Activated CD4-positive, alpha-beta T cell treated with anti-CD3 and anti-CD28 coated beads for 24 hours (primary cell): ENCODE results near the gene URI1.
A peak's percentile ranks its signal among the peaks of the same experiment; 100 is the strongest.
"Not testable (repeated sequence)": the region's sequence is repeated elsewhere in the genome, so short reads cannot be mapped to it uniquely, and the experiment has no call there.

Experiments used
- DNase-seq, 2 donors: peaks; one replicate each; pipeline ENCODE4 v3.0.0-alpha.2; 2020; ENCODE audit warnings: low read depth in 2 of 2

Gene URI1

DNA sequence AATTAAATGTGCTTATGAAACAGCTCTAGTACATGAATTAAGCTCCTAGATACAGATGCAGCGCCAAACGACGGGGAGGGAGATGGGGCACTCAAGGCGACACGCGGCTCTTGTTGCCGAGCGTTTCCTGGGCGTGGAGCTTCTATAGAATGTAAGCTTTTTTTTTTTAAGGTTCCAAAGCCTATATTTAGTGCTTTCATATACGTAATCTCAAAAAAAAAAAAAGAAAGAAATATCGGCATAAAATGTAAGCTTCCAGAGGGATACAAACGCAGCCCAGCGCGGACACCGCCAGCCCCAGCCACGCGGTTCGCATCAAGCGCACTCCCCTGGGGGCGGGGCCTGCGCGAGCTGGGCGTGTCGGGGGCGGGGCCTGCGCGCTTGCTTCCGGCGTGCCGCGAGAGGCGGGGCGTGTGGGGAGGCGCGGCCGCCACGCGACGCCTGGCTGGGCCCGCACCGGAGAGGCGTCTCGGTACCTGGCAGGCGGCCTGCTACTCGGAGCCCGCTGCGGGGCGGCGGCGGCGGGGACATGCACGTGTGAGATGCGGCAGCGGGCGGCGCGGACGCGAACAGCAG lies at the start of gene URI1:
TSS of gene URI1 (plus strand) at position 412 of the 576 bp plus-strand sequence. CDS start 309 bp downstream, outside the sequence.
- peak; percentile 94 to 96 for DNase-seq

- DNase-seq: no peak
These were observed 48.3 kb upstream of the URI1 start for GRCh38 chr19:29893606-29894284.

DNA sequence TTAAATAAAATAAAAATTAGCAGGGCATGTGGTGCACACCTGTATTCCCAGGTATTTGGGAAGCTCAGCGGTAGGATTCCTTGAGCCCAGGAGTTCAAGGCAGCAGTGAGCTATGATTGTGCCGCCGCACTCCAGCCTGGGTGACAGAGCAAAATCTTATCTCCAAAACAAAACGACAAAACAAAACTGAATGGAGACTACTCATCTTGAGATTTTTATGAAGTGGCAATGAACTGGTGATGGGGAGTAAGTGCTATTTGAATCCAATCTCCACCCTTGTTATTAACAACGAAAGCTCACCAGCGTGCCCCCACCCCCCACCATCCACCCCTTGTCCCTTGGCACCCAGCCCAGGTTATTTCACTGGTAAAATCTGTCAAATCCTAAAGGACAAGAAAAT lies 45.2 kb upstream of the URI1 start:
- no peak for DNase-seq

DNA sequence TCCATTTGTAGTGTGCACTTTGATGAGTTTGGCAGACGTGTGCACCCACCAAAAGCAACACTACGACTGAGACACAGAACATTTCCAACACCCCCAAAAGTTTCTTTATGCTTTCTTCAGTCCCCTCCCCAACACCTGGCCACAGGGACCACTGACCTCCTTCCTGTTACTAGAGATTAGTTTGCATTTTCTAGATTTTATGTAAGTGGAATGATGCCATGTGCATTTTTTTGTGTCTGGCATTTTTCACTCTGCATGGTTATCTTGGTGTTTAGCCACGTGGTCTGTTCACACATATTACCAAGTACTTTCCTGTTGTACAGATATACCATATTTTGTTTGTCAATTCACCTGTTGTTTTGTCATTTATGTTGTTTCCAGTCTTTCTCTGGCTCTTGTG lies 44.6 kb upstream of the URI1 start:
- no peak for DNase-seq

DNA sequence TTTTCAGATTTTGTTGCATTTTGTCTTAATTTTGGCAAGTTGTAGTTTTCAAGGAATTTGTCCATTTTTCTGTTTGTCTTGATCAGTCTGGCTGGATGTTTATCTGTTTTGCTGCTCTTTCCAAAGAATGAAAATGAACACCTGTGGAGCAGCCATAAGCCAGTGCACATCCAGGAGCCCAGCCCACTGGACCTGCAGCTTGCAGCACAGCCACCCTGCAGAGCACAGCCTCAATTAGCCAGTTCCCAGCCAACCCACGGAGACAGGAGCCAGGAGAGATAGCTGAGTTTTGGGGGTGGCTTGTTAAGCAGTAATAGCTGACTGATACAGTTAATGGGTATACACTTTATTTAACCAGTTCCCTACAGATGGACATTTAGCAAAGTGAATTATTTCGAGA lies 38.0 kb upstream of the URI1 start:
- no peak for DNase-seq

DNA sequence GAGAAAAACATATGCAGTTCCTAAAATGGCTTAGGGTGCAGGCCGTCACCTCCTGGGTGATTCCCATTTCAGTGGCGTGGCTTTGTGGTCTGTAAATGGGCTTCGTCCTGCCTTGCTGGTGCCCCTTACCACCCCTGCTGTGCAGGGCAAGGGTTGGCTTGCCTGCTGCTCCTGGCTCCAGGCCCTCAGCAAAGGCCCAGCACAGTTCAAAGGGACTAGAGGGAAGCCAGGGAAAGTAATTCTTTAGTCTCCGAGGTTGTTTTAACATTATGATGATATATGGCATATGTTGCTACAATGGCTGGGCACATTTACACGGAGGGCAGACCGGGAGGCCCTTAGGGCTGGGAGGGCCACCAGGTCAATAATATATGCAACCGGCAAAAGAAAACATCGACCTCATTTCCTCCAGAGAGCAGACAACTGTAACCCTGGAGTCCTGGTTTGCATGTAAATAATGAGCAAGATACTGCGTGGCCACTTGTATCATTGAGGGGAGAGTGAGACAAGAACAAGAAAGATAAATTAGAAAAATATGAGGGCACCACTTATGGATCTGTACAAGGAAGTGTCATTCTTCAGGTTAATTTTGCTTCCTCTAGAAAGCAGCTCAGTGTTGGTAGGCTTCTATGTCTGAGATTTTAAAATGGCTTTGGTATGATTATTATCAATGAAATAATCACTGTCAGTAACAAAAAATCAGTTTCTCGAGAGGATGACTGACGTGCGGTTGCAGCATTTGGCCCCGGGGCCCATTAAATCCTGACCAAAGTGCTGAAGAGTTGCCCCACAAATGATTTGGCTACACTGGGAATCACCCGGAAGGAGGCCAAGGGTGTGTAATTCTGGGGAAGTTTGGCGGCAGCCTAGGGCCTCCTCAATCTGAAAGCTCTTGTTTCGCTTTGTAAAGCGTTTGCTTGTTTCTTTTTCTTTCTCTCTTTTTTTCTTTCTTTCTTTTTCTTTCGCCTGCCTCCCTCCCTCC lies 32.8 kb upstream of the URI1 start:
- no peak for DNase-seq

- DNase-seq: no peak
These were observed 27.1 kb upstream of the URI1 start for GRCh38 chr19:29914933-29915332.

DNA sequence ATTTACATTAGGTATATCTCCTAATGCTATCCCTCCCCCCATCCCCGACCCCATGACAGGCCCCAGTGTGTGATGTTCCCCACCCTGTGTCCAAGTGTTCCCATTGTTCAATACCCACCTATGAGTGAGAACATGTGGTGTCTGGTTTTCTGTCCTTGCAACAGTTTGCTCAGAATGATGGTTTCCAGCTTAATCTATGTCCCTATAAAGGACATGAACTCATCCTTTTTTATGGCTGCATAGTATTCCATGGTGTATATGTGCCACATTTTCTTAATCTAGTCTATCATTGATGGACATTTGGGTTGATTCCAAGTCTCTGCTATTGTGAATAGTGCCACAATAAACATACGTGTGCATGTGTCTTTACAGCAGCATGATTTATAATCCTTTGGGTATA lies 26.2 kb upstream of the URI1 start:
- not testable (repeated sequence) for DNase-seq

- no peak for DNase-seq
These were observed 24.1 kb upstream of the URI1 start for GRCh38 chr19:29917911-29918310.

GRCh38 chr19:29918891-29919290 lies 23.1 kb upstream of the URI1 start:
- DNase-seq: no peak

DNA sequence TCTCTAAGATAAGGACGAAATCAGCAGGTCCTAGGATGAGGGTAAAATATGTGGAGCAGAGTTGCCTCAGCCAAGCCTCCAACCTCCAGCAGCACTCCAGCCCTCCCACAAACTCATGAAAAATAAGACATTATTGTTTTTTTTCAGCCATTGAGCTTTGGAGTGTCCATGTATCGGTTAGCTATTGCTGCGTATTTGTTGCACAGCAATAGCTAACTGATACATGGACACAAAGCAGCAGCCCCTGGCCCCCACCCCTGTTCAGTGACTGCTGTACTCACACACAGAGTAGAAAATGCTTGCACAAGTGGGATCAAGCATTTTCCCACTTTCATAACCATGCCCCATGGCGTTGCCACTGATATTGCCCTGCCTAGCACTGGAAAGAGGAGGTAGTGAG lies 19.1 kb upstream of the URI1 start:
- no peak for DNase-seq

GRCh38 chr19:29923653-29924052 lies 18.4 kb upstream of the URI1 start:
- DNase-seq: no peak

GRCh38 chr19:29926031-29926430 lies 16.0 kb upstream of the URI1 start:
- no peak for DNase-seq

- DNase-seq: no peak
These were observed 15.2 kb upstream of the URI1 start for GRCh38 chr19:29926801-29927200.

DNA sequence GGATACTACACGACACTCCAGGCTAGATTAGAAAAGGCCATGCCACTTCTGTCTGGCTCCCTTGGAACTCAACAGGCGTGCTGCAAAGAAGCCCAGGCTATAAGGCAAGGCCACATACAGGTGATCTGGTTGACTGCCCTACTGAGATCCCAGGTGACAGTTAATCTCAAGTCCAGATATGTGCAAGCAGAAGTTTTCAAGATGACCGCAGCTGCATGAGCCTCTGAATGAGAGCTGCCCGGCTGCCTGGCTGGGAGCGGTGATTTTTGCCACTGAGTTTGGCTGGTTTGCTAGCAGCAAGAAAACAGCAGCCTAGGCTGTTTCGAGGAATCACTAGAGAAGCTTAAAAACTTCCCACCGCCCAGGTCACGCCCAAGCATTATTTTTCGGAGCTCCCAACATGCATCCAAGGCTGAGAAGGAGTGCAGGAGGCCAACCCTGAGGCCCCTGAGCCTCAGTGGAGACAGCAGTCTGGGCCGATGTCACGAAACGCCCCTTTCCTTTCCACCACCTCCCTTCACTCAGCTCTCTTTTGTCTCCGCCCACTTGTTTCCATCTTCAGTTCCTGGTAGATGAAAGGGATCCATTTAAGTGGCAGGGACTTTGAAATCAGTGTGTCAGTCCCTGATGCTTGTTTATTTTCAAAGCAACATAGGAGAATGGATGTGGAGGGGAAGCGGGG lies 14.0 kb upstream of the URI1 start:
- no peak for DNase-seq

DNA sequence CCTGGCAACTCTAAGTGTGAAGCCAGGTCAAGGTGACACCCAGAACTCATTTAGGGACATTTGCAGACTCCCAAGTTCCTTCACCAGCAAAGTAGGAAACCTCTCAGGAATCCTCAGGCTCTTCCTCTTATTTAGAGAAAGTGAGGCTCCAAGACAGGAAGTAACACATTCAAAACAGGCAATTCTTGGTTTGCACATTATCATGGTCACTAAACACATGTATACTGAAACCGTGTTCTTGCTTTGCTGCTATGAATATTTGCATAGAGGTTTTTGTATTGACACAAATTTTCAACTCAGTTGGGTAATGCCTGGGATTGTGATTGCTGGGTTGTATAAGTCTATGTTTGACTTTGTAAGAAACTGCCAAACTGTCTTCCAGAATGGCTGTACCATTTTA lies 13.2 kb upstream of the URI1 start:
- DNase-seq: no peak

DNA sequence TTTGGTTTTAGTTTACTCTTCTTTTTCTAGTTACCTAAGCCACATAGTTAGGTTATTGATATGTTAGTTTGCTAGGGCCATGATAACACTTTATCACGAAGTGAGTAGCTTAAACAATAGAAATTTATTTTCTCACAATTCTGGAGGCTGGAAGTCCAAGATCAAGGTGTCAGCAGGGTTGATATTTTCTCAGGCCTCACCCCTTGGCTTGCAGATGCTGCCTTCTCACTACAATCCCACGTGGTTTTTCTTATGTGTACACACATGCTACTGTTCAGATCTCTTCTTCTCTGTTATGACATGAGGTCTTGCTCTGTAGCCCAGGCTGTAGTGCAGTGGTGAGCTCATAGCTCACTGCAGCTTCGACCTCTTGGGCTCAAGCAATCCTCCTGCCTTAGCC lies 7.8 kb upstream of the URI1 start:
- DNase-seq: no peak

GRCh38 chr19:29934781-29935180 lies 7.3 kb upstream of the URI1 start:
- no peak for DNase-seq

DNA sequence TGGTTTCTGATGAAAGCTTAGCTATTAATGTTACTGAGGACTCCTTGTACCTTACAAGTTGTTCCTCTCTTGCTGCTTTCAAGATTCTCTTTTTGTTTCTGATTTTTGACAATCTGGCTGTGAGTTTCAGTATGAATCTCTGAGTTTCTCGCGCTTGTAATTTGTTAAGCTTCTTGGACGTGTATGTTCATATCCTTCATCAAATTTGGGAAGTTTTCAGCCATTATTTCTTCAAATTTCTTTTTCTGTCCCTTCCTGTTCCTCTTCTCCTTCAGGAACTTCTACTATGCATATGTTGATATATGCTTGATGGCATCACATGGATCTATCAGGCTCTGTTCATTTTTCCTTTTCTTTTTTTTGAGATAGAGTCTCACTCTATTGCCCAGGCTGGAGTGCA lies 5.6 kb upstream of the URI1 start:
- no peak for DNase-seq

GRCh38 chr19:29939628-29940027 lies 2.4 kb upstream of the URI1 start:
- DNase-seq: no peak

DNA sequence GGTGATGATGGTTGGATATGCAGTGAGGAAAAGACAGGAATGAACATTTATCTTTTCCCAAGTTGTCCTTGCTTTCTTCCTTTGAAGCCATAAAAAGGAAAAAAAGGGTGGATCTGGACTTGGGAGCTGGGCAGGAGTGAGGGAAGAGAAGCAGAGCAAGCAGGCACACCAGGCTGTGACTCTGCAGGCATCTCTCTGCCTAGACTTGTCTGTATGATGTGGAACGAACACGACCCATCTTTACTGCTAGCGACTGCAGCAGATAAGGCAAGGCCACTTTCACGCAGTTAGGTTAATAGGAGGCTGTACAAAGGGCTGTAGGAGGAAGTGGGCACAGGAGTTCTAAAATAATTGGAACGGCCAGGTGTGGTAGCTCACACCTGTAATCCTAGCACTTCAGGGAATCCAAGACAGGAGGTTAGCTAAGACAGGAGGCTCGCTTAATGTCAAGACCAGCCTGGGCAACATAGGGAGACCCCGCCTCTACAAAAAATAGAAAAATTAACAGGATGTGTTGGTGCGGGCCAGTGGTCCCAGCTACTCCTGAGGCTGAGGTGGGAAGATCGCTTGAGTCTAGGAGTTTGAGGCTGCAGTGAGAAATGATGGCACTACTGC lies 961 bp upstream of the URI1 start:
- no peak for DNase-seq
